OCI-LY3 (cell line): Measurements from ENCODE around the gene PPP2R2B.

Experiments used
- EZH2phosphoT487 ChIP-seq: fragments of 200-600 bp; shearing (Covaris generic); IDR thresholded peaks from 2 replicates; pipeline ENCODE4 v1.6.1; 2018; ENCODE audit warnings: antibody characterized with exemption, mixed run types, low read depth
- TF ChIP-seq, protein P1 (sequence below): fragments of 200-600, 300-600 bp; sonication (generic); IDR thresholded peaks from 2 replicates; pipeline ENCODE4 v1.5.1; 2014; ENCODE audit warnings: antibody characterized with exemption, low read length, low read depth

DNA sequence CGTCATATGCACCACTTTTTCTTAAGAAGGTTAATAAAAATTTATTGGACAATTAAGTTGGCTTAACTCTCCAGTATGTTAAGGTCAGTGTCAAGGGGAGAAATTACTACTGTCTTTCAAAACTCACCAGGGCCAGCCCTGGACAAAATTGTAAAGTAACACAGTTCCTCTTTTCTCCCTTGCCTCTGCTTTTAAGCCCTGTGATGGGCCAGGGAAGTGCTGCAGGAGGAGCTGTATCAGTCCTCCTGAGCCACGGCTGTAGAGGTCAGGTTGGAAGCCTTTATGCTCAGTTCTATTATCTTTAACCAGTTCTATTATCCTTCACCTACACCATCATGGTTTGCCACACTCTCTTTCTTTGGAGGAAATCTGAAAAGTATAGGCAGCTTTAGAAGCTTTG, 11.5 kb upstream of the PPP2R2B start:
- TF ChIP-seq, protein P1, sequence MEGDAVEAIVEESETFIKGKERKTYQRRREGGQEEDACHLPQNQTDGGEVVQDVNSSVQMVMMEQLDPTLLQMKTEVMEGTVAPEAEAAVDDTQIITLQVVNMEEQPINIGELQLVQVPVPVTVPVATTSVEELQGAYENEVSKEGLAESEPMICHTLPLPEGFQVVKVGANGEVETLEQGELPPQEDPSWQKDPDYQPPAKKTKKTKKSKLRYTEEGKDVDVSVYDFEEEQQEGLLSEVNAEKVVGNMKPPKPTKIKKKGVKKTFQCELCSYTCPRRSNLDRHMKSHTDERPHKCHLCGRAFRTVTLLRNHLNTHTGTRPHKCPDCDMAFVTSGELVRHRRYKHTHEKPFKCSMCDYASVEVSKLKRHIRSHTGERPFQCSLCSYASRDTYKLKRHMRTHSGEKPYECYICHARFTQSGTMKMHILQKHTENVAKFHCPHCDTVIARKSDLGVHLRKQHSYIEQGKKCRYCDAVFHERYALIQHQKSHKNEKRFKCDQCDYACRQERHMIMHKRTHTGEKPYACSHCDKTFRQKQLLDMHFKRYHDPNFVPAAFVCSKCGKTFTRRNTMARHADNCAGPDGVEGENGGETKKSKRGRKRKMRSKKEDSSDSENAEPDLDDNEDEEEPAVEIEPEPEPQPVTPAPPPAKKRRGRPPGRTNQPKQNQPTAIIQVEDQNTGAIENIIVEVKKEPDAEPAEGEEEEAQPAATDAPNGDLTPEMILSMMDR = no peak
- no peak for TF ChIP-seq EZH2phosphoT487
